HL-60 (cell line): ENCODE measurements around the gene TMEM53.

Experiments
- DNase-seq, 2 experiments: peaks; one replicate each; pipeline ENCODE4 v3.0.0-alpha.2; 2010 to 2020; ENCODE audit warnings: low read depth in 1 of 2, low spot score in 1 of 2
- H3K27ac ChIP-seq: fragments of 250-450 bp; sonication (Bioruptor Pico); replicated peaks from 2 replicates; pipeline ENCODE4 v1.5.1; 2020; ENCODE audit warnings: mild to moderate bottlenecking, moderate library complexity
- H3K27me3 ChIP-seq: fragments of 250-450 bp; sonication (Bioruptor Pico); 2 replicates; pipeline ENCODE4 v1.5.1; 2021; ENCODE audit warnings: mild to moderate bottlenecking, moderate library complexity; ENCODE audit not compliant: insufficient read depth, poor library complexity, severe bottlenecking
- H3K4me3 ChIP-seq: replicated peaks from 2 replicates; pipeline ENCODE4 v1.5.1; 2011; ENCODE audit warnings: mild to moderate bottlenecking, control low read depth, low read length; ENCODE audit not compliant: insufficient read depth
- CTCF ChIP-seq: IDR thresholded peaks from one replicate; pipeline ENCODE4 v1.5.1; 2011; ENCODE audit warnings: low read length, control low read depth, inconsistent platforms; ENCODE audit not compliant: insufficient read depth
- GABPA ChIP-seq: IDR thresholded peaks from 2 replicates; pipeline ENCODE4 v1.6.1; 2012; ENCODE audit warnings: low read depth
- POLR2AphosphoS5 ChIP-seq: IDR thresholded peaks from 2 replicates; pipeline ENCODE4 v1.6.1; 2012; ENCODE audit warnings: low read depth
- REST ChIP-seq: IDR thresholded peaks from 2 replicates; pipeline ENCODE4 v1.6.1; 2012; ENCODE audit warnings: low read depth; ENCODE audit not compliant: insufficient replicate concordance
- SPI1 ChIP-seq: IDR thresholded peaks from 2 replicates; pipeline ENCODE4 v1.6.1; 2012; ENCODE audit warnings: low read depth, mild to moderate bottlenecking, borderline replicate concordance

The TMEM53 gene

GRCh38 chr1:44645476-44646244 is 28.6 kb downstream of the TMEM53 start:
- no peak overlapping the region for H3K4me3 ChIP-seq
- DNase-seq: no peak
- H3K27me3 ChIP-seq: no peaks in the 10 kb centered on the region
- H3K27ac ChIP-seq: no peak overlapping the region
- TF ChIP-seq CTCF (no peak), SPI1 (no peak), POLR2AphosphoS5 (no peak), GABPA (no peak), REST (no peak)

- no peak for DNase-seq
- no peaks in the 10 kb centered on the region for H3K27me3 ChIP-seq
- no peak overlapping the region for H3K4me3 ChIP-seq
- H3K27ac ChIP-seq: no peak overlapping the region
- TF ChIP-seq SPI1 (no peak), POLR2AphosphoS5 (peak; percentile 23; the same call in 1 of the 2 replicates), REST (no peak), CTCF (no peak), GABPA (no peak)
Measured at GRCh38 chr1:44644806-44645205, 29.5 kb downstream of the TMEM53 start.

GRCh38 chr1:44643721-44644334 is 30.5 kb downstream of the TMEM53 start:
- H3K27me3 ChIP-seq: no peaks in the 10 kb centered on the region
- TF ChIP-seq GABPA (no peak), REST (no peak), POLR2AphosphoS5 (no peak), CTCF (no peak), SPI1 (no peak)
- no peak overlapping the region for H3K4me3 ChIP-seq
- H3K27ac ChIP-seq: no peak overlapping the region
- no peak for DNase-seq
